KMS-11 (cell line): Measurements from ENCODE around the gene ZSCAN10.

ENCODE experiments used
- H2AFZ ChIP-seq: fragments of 200-600 bp; sonication (generic); 2 replicates; pipeline ENCODE4 v1.6.1; 2016; ENCODE audit warnings: antibody characterized with exemption, mixed run types, low read depth
- H3K27ac ChIP-seq: fragments of 200-600 bp; sonication (generic); 2 replicates; pipeline ENCODE4 v1.6.1; 2016; ENCODE audit warnings: mild to moderate bottlenecking, mixed run types
- H3K27me3 ChIP-seq: fragments of 200-600 bp; sonication (generic); 2 replicates; pipeline ENCODE4 v1.6.1; 2017; ENCODE audit warnings: mild to moderate bottlenecking, low read depth, mixed run types, moderate library complexity; ENCODE audit not compliant: insufficient read depth
- H3K36me3 ChIP-seq: fragments of 200-600 bp; sonication (generic); 2 replicates; pipeline ENCODE4 v1.6.1; 2017; ENCODE audit warnings: mild to moderate bottlenecking, mixed run types; ENCODE audit not compliant: insufficient read depth
- H3K4me1 ChIP-seq: fragments of 200-600 bp; sonication (generic); 2 replicates; pipeline ENCODE4 v1.6.1; 2016; ENCODE audit warnings: mild to moderate bottlenecking, low read depth, mixed run types; ENCODE audit not compliant: poor library complexity, severe bottlenecking
- H3K4me2 ChIP-seq: fragments of 200-600 bp; sonication (generic); 2 replicates; pipeline ENCODE4 v1.7.0; 2016; ENCODE audit warnings: mild to moderate bottlenecking, mixed run types
- H3K4me3 ChIP-seq: fragments of 200-600 bp; sonication (generic); IDR thresholded peaks from 2 replicates; pipeline ENCODE4 v1.6.1; 2017; ENCODE audit warnings: low read depth, low read length, mixed read lengths; ENCODE audit not compliant: insufficient read depth
- H3K79me2 ChIP-seq: fragments of 200-600 bp; sonication (generic); 2 replicates; pipeline ENCODE4 v1.6.1; 2016; ENCODE audit warnings: low read depth, mixed run types; ENCODE audit not compliant: insufficient read depth
- H3K9ac ChIP-seq: fragments of 200-600 bp; sonication (generic); 2 replicates; pipeline ENCODE4 v1.6.1; 2016; ENCODE audit warnings: mild to moderate bottlenecking, mixed run types
- H4K20me1 ChIP-seq: fragments of 200-600 bp; sonication (generic); 2 replicates; pipeline ENCODE4 v1.6.1; 2016; ENCODE audit warnings: mild to moderate bottlenecking, mixed run types; ENCODE audit not compliant: insufficient read depth
- TF ChIP-seq, protein P1 (sequence below): fragments of 200-600 bp; sonication (generic); conservative IDR thresholded peaks from 2 replicates; pipeline ENCODE4 v1.6.1; 2017; ENCODE audit warnings: low read depth, mild to moderate bottlenecking, antibody characterized with exemption, low read length, moderate library complexity, mixed read lengths

The ZSCAN10 gene

DNA sequence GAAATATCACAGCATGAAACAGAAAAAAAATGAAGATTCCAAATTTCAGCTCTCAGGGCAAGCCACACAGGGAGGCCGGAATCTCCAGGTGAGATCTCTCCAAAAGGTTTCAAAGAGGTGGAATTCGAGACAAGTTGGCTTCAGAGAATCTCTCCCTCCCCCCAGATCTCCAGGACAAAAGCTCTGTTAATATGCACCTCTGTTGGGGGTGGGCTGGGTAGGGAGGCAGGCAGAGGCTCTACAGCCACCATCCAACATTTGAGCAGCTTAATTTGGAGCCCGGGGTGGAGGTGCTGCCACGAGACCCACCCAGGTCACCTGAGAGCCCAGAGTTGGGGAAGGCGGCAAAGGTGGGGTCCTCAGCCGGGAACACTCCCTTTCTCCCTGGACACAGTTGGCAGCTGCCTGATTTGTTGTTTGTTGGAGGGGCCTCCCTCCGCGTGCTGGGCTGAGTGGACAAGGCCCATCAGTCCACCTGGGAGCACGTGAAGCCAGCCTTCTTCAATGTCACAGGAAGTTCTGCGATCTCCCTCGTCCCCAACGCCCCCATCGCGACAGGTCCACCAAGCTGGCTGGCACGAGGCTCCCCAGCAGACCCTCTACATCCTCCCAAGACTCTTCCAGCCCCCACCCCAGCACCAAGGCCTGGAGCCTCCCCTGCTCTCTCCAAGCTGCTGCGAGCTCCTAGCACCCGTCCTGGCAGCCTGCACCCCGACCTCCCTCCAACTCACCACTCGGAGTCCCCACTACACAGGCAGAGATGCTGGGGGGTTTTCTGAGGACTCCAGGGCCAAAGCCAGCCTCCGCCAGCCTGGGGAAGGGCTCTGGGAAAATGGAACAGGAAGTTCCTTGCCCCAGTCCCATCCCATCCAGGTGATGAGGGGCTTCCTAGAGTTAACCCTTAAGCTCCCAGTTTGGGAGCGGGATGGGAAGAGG, at the start of gene ZSCAN10:
ZSCAN10 (minus strand) TSS at position 836 of the 936 bp plus-strand sequence. CDS start 6,357 bp downstream, outside the sequence.
- peaks cover 16% of the 10 kb centered on the region for H3K4me1 ChIP-seq
- no peak within 1 kb of the TSS for H3K27ac ChIP-seq
- H2AFZ ChIP-seq: peak within 1 kb of the TSS; percentile 67; the same call in 1 of the 2 replicates
- TF ChIP-seq, protein P1, sequence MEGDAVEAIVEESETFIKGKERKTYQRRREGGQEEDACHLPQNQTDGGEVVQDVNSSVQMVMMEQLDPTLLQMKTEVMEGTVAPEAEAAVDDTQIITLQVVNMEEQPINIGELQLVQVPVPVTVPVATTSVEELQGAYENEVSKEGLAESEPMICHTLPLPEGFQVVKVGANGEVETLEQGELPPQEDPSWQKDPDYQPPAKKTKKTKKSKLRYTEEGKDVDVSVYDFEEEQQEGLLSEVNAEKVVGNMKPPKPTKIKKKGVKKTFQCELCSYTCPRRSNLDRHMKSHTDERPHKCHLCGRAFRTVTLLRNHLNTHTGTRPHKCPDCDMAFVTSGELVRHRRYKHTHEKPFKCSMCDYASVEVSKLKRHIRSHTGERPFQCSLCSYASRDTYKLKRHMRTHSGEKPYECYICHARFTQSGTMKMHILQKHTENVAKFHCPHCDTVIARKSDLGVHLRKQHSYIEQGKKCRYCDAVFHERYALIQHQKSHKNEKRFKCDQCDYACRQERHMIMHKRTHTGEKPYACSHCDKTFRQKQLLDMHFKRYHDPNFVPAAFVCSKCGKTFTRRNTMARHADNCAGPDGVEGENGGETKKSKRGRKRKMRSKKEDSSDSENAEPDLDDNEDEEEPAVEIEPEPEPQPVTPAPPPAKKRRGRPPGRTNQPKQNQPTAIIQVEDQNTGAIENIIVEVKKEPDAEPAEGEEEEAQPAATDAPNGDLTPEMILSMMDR: no peak
- H3K79me2 ChIP-seq: no peaks in the 10 kb centered on the region
- no peaks in the 10 kb centered on the region for H4K20me1 ChIP-seq
- no peaks in the 10 kb centered on the region for H3K36me3 ChIP-seq
- peak within 1 kb of the TSS; percentile 54 for H3K4me2 ChIP-seq
- H3K27me3 ChIP-seq: peaks cover 8% of the 10 kb centered on the region; the same call in 1 of the 2 replicates
- H3K9ac ChIP-seq: no peak within 1 kb of the TSS
- H3K4me3 ChIP-seq: no peak within 1 kb of the TSS

DNA sequence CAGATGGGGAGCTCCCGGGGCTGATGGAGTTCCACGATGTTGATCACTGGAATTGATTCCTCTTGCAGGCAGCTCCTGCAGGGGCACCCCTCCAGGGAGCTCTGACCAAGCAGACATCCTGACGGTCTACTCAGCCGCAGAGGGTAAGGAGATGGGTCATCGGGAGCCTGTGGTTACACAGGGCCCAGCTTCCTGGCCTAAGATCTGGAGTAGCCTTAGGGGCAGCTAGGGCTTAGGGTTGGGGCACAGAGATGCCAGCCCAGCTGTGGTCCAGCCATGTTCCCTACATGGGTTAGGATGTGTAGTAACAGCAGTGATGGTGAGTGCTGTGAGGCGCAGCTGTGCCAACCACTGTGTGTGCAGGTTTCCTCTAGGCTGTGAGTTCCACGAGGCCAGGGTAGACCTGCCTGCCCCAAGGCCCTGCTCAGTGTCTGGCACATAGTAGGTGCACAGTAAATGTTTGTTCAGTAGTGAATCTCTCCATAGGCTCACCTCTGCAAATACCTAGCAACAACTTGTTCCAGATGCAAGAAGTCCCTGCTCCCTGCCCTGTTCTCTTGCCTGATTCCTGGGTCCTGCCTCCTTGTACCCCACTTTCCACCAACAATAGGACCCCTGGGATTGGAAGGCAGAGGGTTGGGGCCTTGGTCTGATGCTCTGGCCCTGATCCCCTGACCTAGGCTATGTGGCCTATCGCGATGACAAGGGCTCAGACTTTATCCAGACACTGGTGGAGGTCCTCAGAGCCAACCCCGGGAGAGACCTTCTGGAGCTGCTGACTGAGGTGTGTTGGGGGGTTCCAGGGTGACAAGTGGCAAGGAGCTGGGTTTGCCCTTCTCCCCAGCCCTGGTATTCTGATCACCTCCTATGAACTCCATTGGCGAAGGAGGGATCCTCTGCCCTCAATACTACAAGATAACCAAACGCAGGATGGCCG, 49.4 kb upstream of the ZSCAN10 start:
- no peak overlapping the region for H3K4me3 ChIP-seq
- H3K4me2 ChIP-seq: peak overlapping the region; percentile 99; the same call in 1 of the 2 replicates
- no peak overlapping the region for H3K9ac ChIP-seq
- H3K79me2 ChIP-seq: no peaks in the 10 kb centered on the region
- peaks cover 15% of the 10 kb centered on the region for H3K4me1 ChIP-seq
- H4K20me1 ChIP-seq: no peaks in the 10 kb centered on the region
- H3K36me3 ChIP-seq: no peaks in the 10 kb centered on the region
- TF ChIP-seq, protein P1: no peak
- no peak overlapping the region for H2AFZ ChIP-seq
- H3K27me3 ChIP-seq: peaks cover 5% of the 10 kb centered on the region; the same call in 1 of the 2 replicates
- no peak overlapping the region for H3K27ac ChIP-seq

DNA sequence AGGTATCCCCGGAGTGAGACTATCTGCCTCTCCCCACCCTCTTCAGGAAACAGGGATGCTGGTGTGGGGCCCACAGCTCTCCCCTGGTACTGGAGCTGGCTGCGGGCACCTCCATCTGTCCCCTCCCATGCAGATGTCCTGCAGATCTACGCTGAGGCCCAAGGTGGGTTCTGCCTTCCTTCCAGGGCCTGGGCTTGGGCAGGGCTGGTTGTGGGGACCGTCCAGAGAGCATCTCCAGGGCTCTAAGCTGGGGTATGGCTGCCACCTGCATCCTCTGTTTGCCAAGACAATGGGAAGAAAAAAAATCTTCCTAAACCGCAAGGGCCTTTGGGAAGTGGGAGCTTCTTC, 48.6 kb upstream of the ZSCAN10 start:
- TF ChIP-seq, protein P1: no peak
- Histone ChIP-seq H3K27ac (no peak overlapping the region), H2AFZ (no peak overlapping the region), H3K27me3 (peaks cover 5% of the 10 kb centered on the region; the same call in 1 of the 2 replicates), H3K79me2 (no peaks in the 10 kb centered on the region), H3K4me1 (peaks cover 9% of the 10 kb centered on the region), H3K4me2 (no peak overlapping the region), H3K4me3 (no peak overlapping the region), H3K9ac (no peak overlapping the region), H4K20me1 (no peaks in the 10 kb centered on the region), H3K36me3 (no peaks in the 10 kb centered on the region)

DNA sequence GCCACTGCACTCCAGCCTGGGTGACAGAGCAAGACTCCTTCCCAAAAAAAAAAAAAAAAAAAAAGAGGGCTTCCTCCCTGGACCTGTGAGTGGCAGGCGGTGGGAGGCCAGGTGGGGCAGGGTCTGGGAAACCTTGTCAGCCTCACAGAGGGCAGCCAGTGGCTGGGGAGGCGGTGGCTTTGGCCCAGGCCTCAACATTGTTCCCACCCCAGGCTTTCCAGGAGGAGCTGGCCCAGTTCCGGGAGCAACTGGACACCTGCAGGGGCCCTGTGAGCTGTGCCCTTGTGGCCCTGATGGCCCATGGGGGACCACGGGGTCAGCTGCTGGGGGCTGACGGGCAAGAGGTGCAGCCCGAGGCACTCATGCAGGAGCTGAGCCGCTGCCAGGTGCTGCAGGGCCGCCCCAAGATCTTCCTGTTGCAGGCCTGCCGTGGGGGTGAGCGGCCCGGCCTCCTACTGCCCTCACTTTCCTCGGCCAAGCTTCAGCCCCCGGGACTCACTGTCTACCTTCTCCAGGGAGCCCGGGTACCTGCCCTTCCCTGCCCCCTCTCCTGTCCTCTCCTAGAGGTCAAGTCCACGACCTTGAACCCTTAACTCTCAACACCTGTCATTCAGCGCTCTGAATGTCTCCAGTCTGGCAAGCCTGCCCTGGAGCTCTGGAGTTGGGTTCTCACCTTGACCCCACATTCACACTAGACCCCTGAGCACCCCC, 48.1 kb upstream of the ZSCAN10 start:
- no peak overlapping the region for H2AFZ ChIP-seq
- no peaks in the 10 kb centered on the region for H3K36me3 ChIP-seq
- H3K27me3 ChIP-seq: peaks cover 5% of the 10 kb centered on the region; the same call in 1 of the 2 replicates
- no peaks in the 10 kb centered on the region for H3K79me2 ChIP-seq
- no peak overlapping the region for H3K27ac ChIP-seq
- H3K4me3 ChIP-seq: no peak overlapping the region
- peaks cover 9% of the 10 kb centered on the region for H3K4me1 ChIP-seq
- no peaks in the 10 kb centered on the region for H4K20me1 ChIP-seq
- H3K9ac ChIP-seq: no peak overlapping the region
- no peak overlapping the region for H3K4me2 ChIP-seq
- TF ChIP-seq, protein P1: no peak
